ENCODE measurements around the gene PIGA. TPM values are rescaled to one million over a fixed set of nuclear protein-coding genes. Genes with fewer than 3 reads are reported as not detected.
"Not testable (repeated sequence)": the region's sequence is repeated elsewhere in the genome, so short reads cannot be mapped to it uniquely, and the experiment has no call there.

PIGA gene
- polyA plus RNA-seq, 3 donors, result 6.3 to 36.1 (median 6.4) TPM

GRCh38 chrX:15277604-15278003 is 57.7 kb downstream of the PIGA start:
- no peak overlapping the region for H3K27ac ChIP-seq (ENCODE audit: low read depth in 1 of 2, low read length in 2 of 2)
- TF ChIP-seq CTCF (IDR thresholded peaks at IDR 0.05), result no peak
- no peaks in the 10 kb centered on the region for H3K36me3 ChIP-seq (replicated peaks in 1 of 2; ENCODE audit: control insufficient read depth in 1 of 2, insufficient read depth in 2 of 2, low read length in 2 of 2)
- intact Hi-C loops (cut with micrococcal nuclease), result no loop called here
- no peak for DNase-seq
- Mint-ChIP-seq H3K27ac (no peak overlapping the region), H3K4me3 (no peak overlapping the region), H3K27me3 (ENCODE audit: low read depth in 3 of 3) (peaks cover 0 to 10% (median 0%) of the 10 kb centered on the region in 3 donors), H3K9me3 (peaks cover 0 to 10% (median 3%) of the 10 kb centered on the region in 7 donors), H3K4me1 (no peaks in the 10 kb centered on the region), H3K36me3 (no peaks in the 10 kb centered on the region)
- no peak overlapping the region for H3K4me2 ChIP-seq (replicated peaks; ENCODE audit: extremely low read depth, low read length, poor library complexity, severe bottlenecking)
- H3K9me3 ChIP-seq (replicated peaks in 1 of 2; ENCODE audit: control insufficient read depth in 1 of 2, insufficient read depth in 1 of 2, low read length in 2 of 2), result peaks cover 0 to 11% of the 10 kb centered on the region in 2 donors
- no peak overlapping the region for H2AFZ ChIP-seq (ENCODE audit: insufficient read depth, low read depth, low read length, poor library complexity, severe bottlenecking)
- H4K20me1 ChIP-seq (ENCODE audit: insufficient read depth, low read length), result no peaks in the 10 kb centered on the region
- H3K79me2 ChIP-seq (ENCODE audit: insufficient read depth, low read length), result no peaks in the 10 kb centered on the region
- H3K9ac ChIP-seq (ENCODE audit: insufficient read depth, low read length, poor library complexity, severe bottlenecking), result no peak overlapping the region
- peaks cover 0 to 3% of the 10 kb centered on the region in 2 donors for H3K27me3 ChIP-seq (ENCODE audit: control insufficient read depth in 2 of 2, insufficient read depth in 2 of 2, low read length in 2 of 2)
- no peaks in the 10 kb centered on the region for H3K4me1 ChIP-seq (ENCODE audit: control insufficient read depth in 1 of 2, insufficient read depth in 2 of 2, low read length in 2 of 2)
- no CpG with 5 or more reads among the region's 1 CpG for WGBS (ENCODE audit: insufficient coverage)
- H3K4me3 ChIP-seq (replicated peaks in 1 of 3; ENCODE audit: low read depth in 2 of 3, low read length in 3 of 3), result no peak overlapping the region

GRCh38 chrX:15274946-15275345 is 60.4 kb downstream of the PIGA start:
- H3K27me3 ChIP-seq (ENCODE audit: control insufficient read depth in 2 of 2, insufficient read depth in 2 of 2, low read length in 2 of 2), result peaks cover 0 to 3% of the 10 kb centered on the region in 2 donors
- no peak overlapping the region for H3K4me3 Mint-ChIP-seq
- no CpG with 5 or more reads among the region's 2 CpGs for WGBS (ENCODE audit: insufficient coverage)
- H3K36me3 ChIP-seq (replicated peaks in 1 of 2; ENCODE audit: control insufficient read depth in 1 of 2, insufficient read depth in 2 of 2, low read length in 2 of 2), result no peaks in the 10 kb centered on the region
- H3K27ac Mint-ChIP-seq, result no peak overlapping the region
- H3K27ac ChIP-seq (ENCODE audit: low read depth in 1 of 2, low read length in 2 of 2), result no peak overlapping the region
- intact Hi-C loops (cut with micrococcal nuclease), result no loop called here
- no peak overlapping the region for H3K4me2 ChIP-seq (replicated peaks; ENCODE audit: extremely low read depth, low read length, poor library complexity, severe bottlenecking)
- peaks cover 0 to under 1% of the 10 kb centered on the region in 2 donors for H3K4me1 ChIP-seq (ENCODE audit: control insufficient read depth in 1 of 2, insufficient read depth in 2 of 2, low read length in 2 of 2)
- no peaks in the 10 kb centered on the region for H3K79me2 ChIP-seq (ENCODE audit: insufficient read depth, low read length)
- TF ChIP-seq CTCF (IDR thresholded peaks at IDR 0.05), result no peak
- peaks cover 0 to 4% (median 0%) of the 10 kb centered on the region in 3 donors for H3K27me3 Mint-ChIP-seq (ENCODE audit: low read depth in 3 of 3)
- H4K20me1 ChIP-seq (ENCODE audit: insufficient read depth, low read length), result no peaks in the 10 kb centered on the region
- H3K36me3 Mint-ChIP-seq, result no peaks in the 10 kb centered on the region
- H3K4me3 ChIP-seq (replicated peaks in 1 of 3; ENCODE audit: low read depth in 2 of 3, low read length in 3 of 3), result no peak overlapping the region
- peaks cover 0 to 6% (median 3%) of the 10 kb centered on the region in 7 donors for H3K9me3 Mint-ChIP-seq
- H2AFZ ChIP-seq (ENCODE audit: insufficient read depth, low read depth, low read length, poor library complexity, severe bottlenecking), result no peak overlapping the region
- peaks cover 0 to 11% of the 10 kb centered on the region in 2 donors for H3K9me3 ChIP-seq (replicated peaks in 1 of 2; ENCODE audit: control insufficient read depth in 1 of 2, insufficient read depth in 1 of 2, low read length in 2 of 2)
- peaks cover 5% of the 10 kb centered on the region for H3K4me1 Mint-ChIP-seq
- H3K9ac ChIP-seq (ENCODE audit: insufficient read depth, low read length, poor library complexity, severe bottlenecking), result no peak overlapping the region
- no peak for DNase-seq

GRCh38 chrX:15273275-15273674 is 62.0 kb downstream of the PIGA start:
- H3K9ac ChIP-seq (ENCODE audit: insufficient read depth, low read length, poor library complexity, severe bottlenecking); H3K4me2 ChIP-seq (replicated peaks; ENCODE audit: extremely low read depth, low read length, poor library complexity, severe bottlenecking); H3K4me3 ChIP-seq (replicated peaks in 1 of 3; ENCODE audit: low read depth in 2 of 3, low read length in 3 of 3); H3K4me3 Mint-ChIP-seq; H3K4me1 ChIP-seq (ENCODE audit: control insufficient read depth in 1 of 2, insufficient read depth in 2 of 2, low read length in 2 of 2); H2AFZ ChIP-seq (ENCODE audit: insufficient read depth, low read depth, low read length, poor library complexity, severe bottlenecking); H4K20me1 ChIP-seq (ENCODE audit: insufficient read depth, low read length); H3K27me3 Mint-ChIP-seq (ENCODE audit: low read depth in 3 of 3); DNase-seq; H3K36me3 ChIP-seq (replicated peaks in 1 of 2; ENCODE audit: control insufficient read depth in 1 of 2, insufficient read depth in 2 of 2, low read length in 2 of 2); H3K36me3 Mint-ChIP-seq; H3K27ac ChIP-seq (ENCODE audit: low read depth in 1 of 2, low read length in 2 of 2); H3K27me3 ChIP-seq (ENCODE audit: control insufficient read depth in 2 of 2, insufficient read depth in 2 of 2, low read length in 2 of 2); H3K79me2 ChIP-seq (ENCODE audit: insufficient read depth, low read length); intact Hi-C loops (cut with micrococcal nuclease); H3K27ac Mint-ChIP-seq; H3K9me3 Mint-ChIP-seq: not testable (repeated sequence)
- H3K9me3 ChIP-seq (replicated peaks in 1 of 2; ENCODE audit: control insufficient read depth in 1 of 2, insufficient read depth in 1 of 2, low read length in 2 of 2), result peaks cover 0 to 11% of the 10 kb centered on the region in 2 donors
- peaks cover 11% of the 10 kb centered on the region for H3K4me1 Mint-ChIP-seq
- 100% methylated on average over 2 of the region's 10 CpGs for WGBS (ENCODE audit: insufficient coverage)

Measured in CD14-positive monocyte (primary cell).